GM18858 (cell line): ENCODE data around the gene TMEM232.
"Not testable (repeated sequence)": the region's sequence is repeated elsewhere in the genome, so short reads cannot be mapped to it uniquely, and the experiment has no call there.

ENCODE experiments used
- ATAC-seq: cut with Tn5 transposase; IDR thresholded peaks from one replicate; pipeline ENCODE4 v1.9.1; 2021; ENCODE audit not compliant: unreplicated experiment

TMEM232 gene

GRCh38 chr5:110716247-110717245, 9.9 kb downstream of the TMEM232 start:
- ATAC-seq = peak; percentile 84

- ATAC-seq = no peak
These were observed 19.1 kb downstream of the TMEM232 start for GRCh38 chr5:110707260-110707844.

GRCh38 chr5:110705349-110705748, 21.1 kb downstream of the TMEM232 start:
- no peak for ATAC-seq

GRCh38 chr5:110703481-110703880, 23.0 kb downstream of the TMEM232 start:
- no peak for ATAC-seq

GRCh38 chr5:110702704-110703103, 23.8 kb downstream of the TMEM232 start:
- no peak for ATAC-seq

GRCh38 chr5:110702300-110702699, 24.2 kb downstream of the TMEM232 start:
- ATAC-seq = no peak

GRCh38 chr5:110692669-110693068, 33.8 kb downstream of the TMEM232 start:
- not testable (repeated sequence) for ATAC-seq

- ATAC-seq = not testable (repeated sequence)
These were observed 35.9 kb downstream of the TMEM232 start for GRCh38 chr5:110690587-110690986.

- no peak for ATAC-seq
These were observed 39.0 kb downstream of the TMEM232 start for GRCh38 chr5:110687485-110687884.

- no peak for ATAC-seq
These were observed 40.2 kb downstream of the TMEM232 start for GRCh38 chr5:110686270-110686669.

GRCh38 chr5:110681953-110682352, 44.5 kb downstream of the TMEM232 start:
- ATAC-seq = no peak

GRCh38 chr5:110681109-110681508, 45.4 kb downstream of the TMEM232 start:
- no peak for ATAC-seq

- ATAC-seq = not testable (repeated sequence)
These were observed 49.9 kb downstream of the TMEM232 start for GRCh38 chr5:110676554-110676953.

GRCh38 chr5:110665184-110665726, 61.2 kb downstream of the TMEM232 start:
- no peak for ATAC-seq

- ATAC-seq = peak; percentile 92
These were observed 62.9 kb downstream of the TMEM232 start for GRCh38 chr5:110663525-110663924.

GRCh38 chr5:110658006-110658405, 68.5 kb downstream of the TMEM232 start:
- no peak for ATAC-seq

GRCh38 chr5:110653231-110653970, 73.1 kb downstream of the TMEM232 start:
- no peak for ATAC-seq

GRCh38 chr5:110651507-110651906, 75.0 kb downstream of the TMEM232 start:
- no peak for ATAC-seq

- ATAC-seq = no peak
These were observed 82.1 kb downstream of the TMEM232 start for GRCh38 chr5:110644357-110644756.

GRCh38 chr5:110638970-110639902, 87.2 kb downstream of the TMEM232 start:
- ATAC-seq = no peak
